H1 (cell line): ENCODE results near the gene ANKRD30A. TPM values are rescaled to one million over a fixed set of nuclear protein-coding genes. Genes with fewer than 3 reads are reported as not detected.

Experiments
- CTCF ChIA-PET: fragments of 300-600 bp; sonication (Branson Sonifier 250); formaldehyde crosslinking; loops from one replicate; lab custom pipeline; 2021; ENCODE audit not compliant: partially characterized antibody; lab: Charles Lee
- POLR2A ChIA-PET: fragments of 300-600 bp; sonication (Branson Sonifier 250); formaldehyde crosslinking; loops from one replicate; lab custom pipeline; 2021; ENCODE audit warnings: inconsistent platforms; ENCODE audit not compliant: partially characterized antibody; lab: Charles Lee
- DNase-seq, 2 experiments: peaks; one replicate each; pipeline versions ENCODE4 v3.0.0 to v3.0.0-alpha.2; 2010 to 2022; ENCODE audit warnings: low spot score in 2 of 2, low read depth in 1 of 2, mixed read lengths in 1 of 2
- FAIRE-seq: peaks from 2 replicates; lab custom pipeline; 2011; peaks lifted over from hg19 to GRCh38; lab: Jason Lieb, UNC
- H2AFZ ChIP-seq: 2 replicates; pipeline ENCODE4 v1.8.1; 2012; ENCODE audit warnings: low read length, inconsistent platforms
- H2AK5ac ChIP-seq: 2 replicates; pipeline ENCODE4 v1.6.1; 2013; ENCODE audit warnings: low read depth, low read length
- H2BK120ac ChIP-seq: replicated peaks from 2 replicates; pipeline ENCODE3; 2013; ENCODE audit warnings: low read depth, low read length, inconsistent platforms
- H2BK12ac ChIP-seq: 2 replicates; pipeline ENCODE4 v1.6.1; 2013; ENCODE audit warnings: low read depth, low read length
- H2BK15ac ChIP-seq: 2 replicates; pipeline ENCODE4 v1.6.1; 2013; ENCODE audit warnings: low read length
- H2BK20ac ChIP-seq: 2 replicates; pipeline ENCODE4 v1.6.1; 2013; ENCODE audit warnings: low read length
- H2BK5ac ChIP-seq: 2 replicates; pipeline ENCODE4 v1.6.1; 2013; ENCODE audit warnings: low read depth, low read length
- H3K14ac ChIP-seq: 2 replicates; pipeline ENCODE4 v1.6.1; 2013; ENCODE audit warnings: inconsistent platforms; ENCODE audit not compliant: insufficient read length
- H3K18ac ChIP-seq: 2 replicates; pipeline ENCODE4 v1.6.1; 2013; ENCODE audit warnings: low read length; ENCODE audit errors: extremely low read depth
- H3K23ac ChIP-seq: 2 replicates; pipeline ENCODE4 v1.6.1; 2013; ENCODE audit warnings: inconsistent platforms; ENCODE audit not compliant: insufficient read length
- H3K23me2 ChIP-seq: 2 replicates; pipeline ENCODE4 v1.6.1; 2013; ENCODE audit warnings: low read depth, low read length
- H3K27ac ChIP-seq: 2 replicates; pipeline ENCODE4 v1.6.1; 2011; ENCODE audit warnings: low read depth, low read length, inconsistent platforms
- H3K27me3 ChIP-seq, 4 experiments: replicated peaks in 1 of 4; 1 replicate in 1 of 4; 2 replicates in 3 of 4; pipeline versions ENCODE4 v1.6.1 to v1.8.1; 2011 to 2013; ENCODE audit warnings: low read length in 3 of 4, mild to moderate bottlenecking in 3 of 4, inconsistent platforms in 2 of 4, mixed read lengths in 2 of 4, moderate library complexity in 1 of 4; ENCODE audit not compliant: control insufficient read depth in 3 of 4, insufficient read depth in 3 of 4; ENCODE audit errors: extremely low read depth in 1 of 4
- H3K36me3 ChIP-seq, 4 experiments: 2 replicates each; pipeline versions ENCODE4 v1.6.1 to v1.8.1; 2011 to 2013; ENCODE audit warnings: mild to moderate bottlenecking in 4 of 4, low read length in 3 of 4, moderate library complexity in 2 of 4, control low read depth in 1 of 4, inconsistent platforms in 1 of 4; ENCODE audit not compliant: insufficient read depth in 4 of 4, control insufficient read depth in 2 of 4
- H3K4ac ChIP-seq: replicated peaks from 2 replicates; pipeline ENCODE3; 2013; ENCODE audit warnings: low read length, low read depth, mixed read lengths, inconsistent platforms; ENCODE audit not compliant: insufficient read length
- H3K4me1 ChIP-seq, 4 experiments: replicated peaks in 1 of 4; 1 replicate in 1 of 4; 2 replicates in 3 of 4; pipeline versions ENCODE4 v1.6.1 to v1.8.1; 2011 to 2013; ENCODE audit warnings: low read length in 3 of 4, inconsistent platforms in 2 of 4, mixed read lengths in 1 of 4; ENCODE audit not compliant: insufficient read depth in 4 of 4, control insufficient read depth in 3 of 4
- H3K4me2 ChIP-seq, 2 experiments: 2 replicates each; pipeline versions ENCODE4 v1.6.1 to v1.8.1; 2011 to 2013; ENCODE audit warnings: low read depth in 2 of 2, low read length in 2 of 2, control low read depth in 1 of 2, inconsistent platforms in 1 of 2, mild to moderate bottlenecking in 1 of 2; ENCODE audit not compliant: insufficient read depth in 1 of 2
- H3K4me3 ChIP-seq, 4 experiments: fragments of 200-600, 300-600 bp in 1 of 4; sonication (generic), shearing (Covaris generic), sonication (Bioruptor Twin) in 1 of 4; 2 replicates each; pipeline versions ENCODE4 v1.5.1 to v1.8.1; 2011 to 2016; ENCODE audit warnings: low read length in 4 of 4, low read depth in 3 of 4, control low read depth in 2 of 4, inconsistent platforms in 2 of 4, mild to moderate bottlenecking in 2 of 4, mixed read lengths in 1 of 4, moderate library complexity in 1 of 4; ENCODE audit not compliant: insufficient read depth in 2 of 4; ENCODE audit errors: extremely low read depth in 1 of 4
- H3K56ac ChIP-seq: replicated peaks from 2 replicates; pipeline ENCODE3; 2013; ENCODE audit warnings: low read depth, mild to moderate bottlenecking, mixed read lengths, low read length, inconsistent platforms; ENCODE audit not compliant: insufficient read length
- H3K79me1 ChIP-seq: 2 replicates; pipeline ENCODE4 v1.6.1; 2013; ENCODE audit warnings: low read depth, low read length, control low read depth
- H3K79me2 ChIP-seq, 2 experiments: 2 replicates each; pipeline versions ENCODE4 v1.6.1 to v1.8.1; 2012 to 2013; ENCODE audit warnings: low read length in 2 of 2, mild to moderate bottlenecking in 2 of 2, inconsistent platforms in 1 of 2; ENCODE audit not compliant: insufficient read depth in 2 of 2, control insufficient read depth in 1 of 2
- H3K9ac ChIP-seq, 4 experiments: replicated peaks in 1 of 4; 1 replicate in 1 of 4; 2 replicates in 3 of 4; pipeline versions ENCODE4 v1.6.1 to v1.8.1; 2011 to 2013; ENCODE audit warnings: low read depth in 3 of 4, low read length in 3 of 4, control low read depth in 2 of 4, mild to moderate bottlenecking in 2 of 4, moderate library complexity in 2 of 4, inconsistent platforms in 1 of 4; ENCODE audit errors: extremely low read depth in 1 of 4
- H3K9me3 ChIP-seq, 2 experiments: 2 replicates each; pipeline versions ENCODE4 v1.6.1 to v1.8.1; 2012 to 2013; ENCODE audit warnings: mild to moderate bottlenecking in 2 of 2, moderate library complexity in 2 of 2, control low read depth in 1 of 2, inconsistent platforms in 1 of 2, low read depth in 1 of 2, low read length in 1 of 2, mixed read lengths in 1 of 2; ENCODE audit not compliant: insufficient read depth in 2 of 2
- H4K20me1 ChIP-seq, 2 experiments: replicated peaks in 1 of 2; 2 replicates each; pipeline versions ENCODE3 to v1.8.1; 2011 to 2013; ENCODE audit warnings: inconsistent platforms in 2 of 2, low read length in 2 of 2, mild to moderate bottlenecking in 1 of 2; ENCODE audit not compliant: insufficient read depth in 2 of 2, control insufficient read depth in 1 of 2
- H4K5ac ChIP-seq: 2 replicates; pipeline ENCODE4 v1.6.1; 2013; ENCODE audit warnings: low read length, low read depth, mixed read lengths, inconsistent platforms; ENCODE audit not compliant: insufficient read length
- H4K8ac ChIP-seq: 2 replicates; pipeline ENCODE4 v1.8.0; 2013; ENCODE audit warnings: mild to moderate bottlenecking, moderate library complexity, low read length, inconsistent platforms; ENCODE audit not compliant: insufficient read depth; ENCODE audit errors: extremely low read depth
- H4K91ac ChIP-seq: replicated peaks from 2 replicates; pipeline ENCODE3; 2013; ENCODE audit warnings: low read length, mixed read lengths, inconsistent platforms; ENCODE audit not compliant: insufficient read length
- CBX8 ChIP-seq: fragments of 300-800, 300-1000 bp; sonication (generic); IDR thresholded peaks from 2 replicates; pipeline ENCODE4 v1.7.1; 2016; ENCODE audit warnings: low read depth, low read length, borderline replicate concordance
- RNF2 ChIP-seq: fragments of 200-900, 300-1000 bp; sonication (generic); IDR thresholded peaks from 2 replicates; pipeline ENCODE4 v1.7.1; 2016; ENCODE audit warnings: borderline replicate concordance, low read depth, mild to moderate bottlenecking, antibody characterized with exemption, low read length; ENCODE audit not compliant: poor library complexity, severe bottlenecking; ENCODE audit errors: missing control alignments
- TAF7 ChIP-seq: optimal IDR thresholded peaks from 2 replicates; pipeline ENCODE3; 2011; ENCODE audit warnings: low read depth, mild to moderate bottlenecking, inconsistent platforms, low read length, moderate library complexity, borderline replicate concordance
- ZNF274 ChIP-seq: IDR thresholded peaks from 2 replicates; pipeline ENCODE4 v1.7.0; 2012; ENCODE audit warnings: low read length, borderline replicate concordance; ENCODE audit errors: extremely low read depth
- WGBS, 2 experiments: shearing (Covaris generic) in 1 of 2; methylation state at CpG; one replicate each; pipeline versions ENCODE4 v1.1.6 to v1.1.7; 2013 to 2015; ENCODE audit warnings: low lambda C conversion rate in 2 of 2, mixed read lengths in 2 of 2, inconsistent platforms in 1 of 2, low coverage in 1 of 2, missing lambda C conversion rate in 1 of 2; ENCODE audit not compliant: insufficient replicate concordance in 2 of 2, insufficient coverage in 1 of 2, insufficient read length in 1 of 2; ENCODE audit errors: extremely low coverage in 1 of 2, missing lambda C conversion rate in 1 of 2; 5-methylcytosine and 5-hydroxymethylcytosine counted together
- polyA plus RNA-seq, 7 experiments: library from polyadenylated mRNA; depleted of rRNA in 3 of 7; stranded (reverse) in 5 of 7; unstranded in 2 of 7; fragments of >200 nt in 5 of 7; fragments of 200-250 nt in 2 of 7; gene quantifications; 1 replicate in 5 of 7; 2 replicates in 1 of 7; 4 replicates in 1 of 7; pipeline versions ENCODE4 v1.2.1 to v1.2.3, GENCODE V29; 2011 to 2013; ENCODE audit warnings: missing spikeins in 2 of 7, mixed read lengths in 2 of 7
- total RNA-seq: library from RNA; stranded (reverse); fragmentation: NEBNext Ultra II Directional; extraction: Animal tissue kit (Norgen Biotek cat#: 25700); gene quantifications from 2 replicates; pipeline ENCODE4 v1.2.1, GENCODE V29; 2021

The ANKRD30A gene
- total and polyA plus RNA-seq, 2 of the 8 experiments (the other 6 are each of a cell fraction or from before 2014, with no cell fraction given) = not detected

GRCh38 chr10:37095792-37096573 is 29.4 kb upstream of the ANKRD30A start:
- Histone ChIP-seq H2AFZ (no peak overlapping the region), H3K36me3 (no peaks in the 10 kb centered on the region; a peak in 1 of 8 replicates), H3K4me2 (no peak overlapping the region), H3K18ac (no peak overlapping the region), H4K8ac (no peak overlapping the region), H3K23ac (no peak overlapping the region), H3K79me2 (no peaks in the 10 kb centered on the region), H3K27me3 (no peaks in the 10 kb centered on the region), H3K4ac (no peak overlapping the region), H3K9me3 (peaks cover 69 to 79% of the 10 kb centered on the region in 2 experiments), H3K79me1 (no peaks in the 10 kb centered on the region), H3K9ac (no peak overlapping the region), H3K4me1 (no peaks in the 10 kb centered on the region), H3K23me2 (no peaks in the 10 kb centered on the region), H2AK5ac (no peak overlapping the region), H4K5ac (no peak overlapping the region), H2BK15ac (no peak overlapping the region), H3K14ac (no peak overlapping the region), H4K91ac (no peak overlapping the region), H2BK5ac (no peak overlapping the region), H3K27ac (no peak overlapping the region), H3K56ac (no peak overlapping the region), H2BK12ac (no peak overlapping the region), H3K4me3 (no peak overlapping the region), H2BK120ac (no peak overlapping the region), H4K20me1 (no peaks in the 10 kb centered on the region), H2BK20ac (no peak overlapping the region)
- DNase-seq (no peak), FAIRE-seq (no peak)
- WGBS, 2 experiments = 48% methylated on average over 3 of the region's 3 CpGs; no CpG with 5 or more reads in 1 of the 2 experiments
- CTCF ChIA-PET = no interaction called here
- POLR2A ChIA-PET = no interaction called here
- TF ChIP-seq ZNF274 (no peak), RNF2 (no peak), CBX8 (no peak), TAF7 (no peak)
